Measurements from ENCODE around the gene KRTAP10-3. TPM values are rescaled to one million over a fixed set of nuclear protein-coding genes. Genes with fewer than 3 reads are reported as not detected.

The KRTAP10-3 gene
- total and polyA plus RNA-seq, 2 of the 13 experiments (the other 11 are each of a cell fraction or from before 2014, with no cell fraction given) = not detected

DNA sequence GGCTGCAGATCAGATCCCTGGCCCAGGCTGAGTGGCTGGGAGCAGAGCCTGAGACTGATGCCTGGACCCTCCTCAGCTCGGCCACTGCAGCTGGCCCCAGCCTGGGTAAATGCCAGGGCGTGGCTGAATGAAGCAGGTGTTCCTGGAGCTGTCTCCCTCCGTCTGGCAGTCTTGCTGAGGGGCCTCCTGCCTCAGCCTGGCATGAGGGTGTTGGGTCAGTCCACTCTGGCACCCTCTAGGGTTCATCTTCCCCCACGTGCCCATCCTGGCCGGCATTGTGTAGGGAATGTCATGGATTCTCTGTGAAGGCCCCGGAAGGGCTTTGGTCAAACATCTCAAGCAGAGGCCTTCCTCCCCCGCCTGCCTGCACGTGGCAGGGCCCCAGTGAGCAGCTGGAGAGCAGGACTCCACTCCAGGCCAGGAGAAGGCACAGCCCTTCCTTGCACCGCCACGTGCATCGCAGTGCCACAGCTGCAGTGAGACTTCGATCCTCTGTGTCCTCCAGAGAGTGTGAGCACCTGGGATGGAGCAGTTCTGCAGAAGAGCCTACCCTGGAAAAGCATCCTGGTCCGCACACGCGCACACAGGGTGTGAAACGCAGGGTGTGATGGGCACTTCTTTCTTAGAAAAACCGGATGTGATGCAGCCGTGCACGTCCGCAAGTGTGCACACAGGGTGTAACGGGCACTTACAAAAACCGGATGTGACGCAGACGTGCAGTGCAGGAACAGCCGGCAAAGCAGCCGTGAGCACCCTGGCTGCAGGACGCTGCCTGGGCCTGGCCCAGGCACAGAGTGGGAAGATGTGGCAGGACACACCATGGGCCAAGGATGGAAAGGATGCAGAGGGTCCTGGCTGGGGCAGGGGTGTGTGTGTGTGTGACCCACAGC lies 10.3 kb upstream of the KRTAP10-3 start:
- FAIRE-seq (no peak), DNase-seq (ENCODE audit: low spot score) (no peak), ATAC-seq (no peak)
- no peaks in the 10 kb centered on the region for H3K36me3 ChIP-seq (replicated peaks in 1 of 2; ENCODE audit: control insufficient read depth in 1 of 2, insufficient read depth in 2 of 2, low read length in 2 of 2)
- intact Hi-C loops (cut with micrococcal nuclease; ENCODE audit: unreplicated experiment) (no loop called here), in situ Hi-C loops (cut with HindIII; ENCODE audit: extremely low pct_ligation_motif_present, low pct_unique_long_range_greater_than_20kb) (no loop called here)
- BruUV-seq (replicated peaks) = no TSS peak
- H3K27me3 ChIP-seq (ENCODE audit: control insufficient read depth in 1 of 2, insufficient read depth in 2 of 2, low read length in 2 of 2) = no peaks in the 10 kb centered on the region; a peak in 1 of 5 replicates
- 66% methylated on average over 20 of the region's 27 CpGs for WGBS (ENCODE audit: low lambda C conversion rate)
- no peaks in the 10 kb centered on the region for H4K20me1 ChIP-seq (ENCODE audit: insufficient read depth, low read length)
- H3K4me3 ChIP-seq (replicated peaks in 1 of 3; ENCODE audit: insufficient read depth in 1 of 3, low read depth in 2 of 3, low read length in 3 of 3) = no peak overlapping the region
- no peak overlapping the region for H3K4me2 ChIP-seq (ENCODE audit: low read depth, low read length)
- ChIA-PET POLR2A (no interaction called here), CTCF (ENCODE audit: low intra/inter-chr PET ratio, low total read pairs) (no interaction called here)
- H3K79me2 ChIP-seq (ENCODE audit: insufficient read depth, low read length) = no peaks in the 10 kb centered on the region
- H3K9ac ChIP-seq (ENCODE audit: insufficient read depth, low read depth, low read length) = no peak overlapping the region
- H3K27ac ChIP-seq (ENCODE audit: extremely low read length, insufficient read depth, low read length) = no peak overlapping the region
- TF ChIP-seq ZNF30 (CRISPR knock-in tag; IDR thresholded peaks at IDR 0.05) (no peak), GABPB1 (CRISPR knock-in tag; IDR thresholded peaks at IDR 0.05) (peak; percentile 36; the same call in 1 of the 2 replicates), ZNF572 (CRISPR knock-in tag; IDR thresholded peaks at IDR 0.05) (no peak), ZNF282 (IDR thresholded peaks at IDR 0.05; ENCODE audit: partially characterized antibody) (no peak), ZNF567 (CRISPR knock-in tag; IDR thresholded peaks at IDR 0.05; ENCODE audit: borderline replicate concordance) (no peak), GABPA (IDR thresholded peaks at IDR 0.05; ENCODE audit: low read depth, low read length) (no peak), GABPA (CRISPR knock-in tag; IDR thresholded peaks at IDR 0.05; ENCODE audit: low read depth) (peak; percentile 62; the same call in 1 of the 2 replicates)
- TF ChIP-seq, protein P1, sequence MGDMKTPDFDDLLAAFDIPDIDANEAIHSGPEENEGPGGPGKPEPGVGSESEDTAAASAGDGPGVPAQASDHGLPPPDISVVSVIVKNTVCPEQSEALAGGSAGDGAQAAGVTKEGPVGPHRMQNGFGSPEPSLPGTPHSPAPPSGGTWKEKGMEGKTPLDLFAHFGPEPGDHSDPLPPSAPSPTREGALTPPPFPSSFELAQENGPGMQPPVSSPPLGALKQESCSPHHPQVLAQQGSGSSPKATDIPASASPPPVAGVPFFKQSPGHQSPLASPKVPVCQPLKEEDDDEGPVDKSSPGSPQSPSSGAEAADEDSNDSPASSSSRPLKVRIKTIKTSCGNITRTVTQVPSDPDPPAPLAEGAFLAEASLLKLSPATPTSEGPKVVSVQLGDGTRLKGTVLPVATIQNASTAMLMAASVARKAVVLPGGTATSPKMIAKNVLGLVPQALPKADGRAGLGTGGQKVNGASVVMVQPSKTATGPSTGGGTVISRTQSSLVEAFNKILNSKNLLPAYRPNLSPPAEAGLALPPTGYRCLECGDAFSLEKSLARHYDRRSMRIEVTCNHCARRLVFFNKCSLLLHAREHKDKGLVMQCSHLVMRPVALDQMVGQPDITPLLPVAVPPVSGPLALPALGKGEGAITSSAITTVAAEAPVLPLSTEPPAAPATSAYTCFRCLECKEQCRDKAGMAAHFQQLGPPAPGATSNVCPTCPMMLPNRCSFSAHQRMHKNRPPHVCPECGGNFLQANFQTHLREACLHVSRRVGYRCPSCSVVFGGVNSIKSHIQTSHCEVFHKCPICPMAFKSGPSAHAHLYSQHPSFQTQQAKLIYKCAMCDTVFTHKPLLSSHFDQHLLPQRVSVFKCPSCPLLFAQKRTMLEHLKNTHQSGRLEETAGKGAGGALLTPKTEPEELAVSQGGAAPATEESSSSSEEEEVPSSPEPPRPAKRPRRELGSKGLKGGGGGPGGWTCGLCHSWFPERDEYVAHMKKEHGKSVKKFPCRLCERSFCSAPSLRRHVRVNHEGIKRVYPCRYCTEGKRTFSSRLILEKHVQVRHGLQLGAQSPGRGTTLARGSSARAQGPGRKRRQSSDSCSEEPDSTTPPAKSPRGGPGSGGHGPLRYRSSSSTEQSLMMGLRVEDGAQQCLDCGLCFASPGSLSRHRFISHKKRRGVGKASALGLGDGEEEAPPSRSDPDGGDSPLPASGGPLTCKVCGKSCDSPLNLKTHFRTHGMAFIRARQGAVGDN (CRISPR knock-in tag; IDR thresholded peaks at IDR 0.05) = peak; percentile 49; the same call in 1 of the 2 replicates
- peaks cover 9% of the 10 kb centered on the region for H3K9me3 ChIP-seq (ENCODE audit: low read length)
- H2AFZ ChIP-seq (ENCODE audit: low read length) = no peak overlapping the region
- peaks cover 16% of the 10 kb centered on the region for H3K4me1 ChIP-seq (ENCODE audit: insufficient read depth, low read length)
